GM12874 (cell line): ENCODE measurements around the gene CYB561D2.
A peak's percentile ranks its signal among the peaks of the same experiment; 100 is the strongest.

ENCODE experiments used
- TF ChIP-seq, protein P1 (sequence below): IDR thresholded peaks from 2 replicates; pipeline ENCODE4 v1.5.1; 2011; ENCODE audit warnings: low read depth, mild to moderate bottlenecking, control low read depth, low read length, moderate library complexity; ENCODE audit not compliant: insufficient read depth

CYB561D2 gene

DNA sequence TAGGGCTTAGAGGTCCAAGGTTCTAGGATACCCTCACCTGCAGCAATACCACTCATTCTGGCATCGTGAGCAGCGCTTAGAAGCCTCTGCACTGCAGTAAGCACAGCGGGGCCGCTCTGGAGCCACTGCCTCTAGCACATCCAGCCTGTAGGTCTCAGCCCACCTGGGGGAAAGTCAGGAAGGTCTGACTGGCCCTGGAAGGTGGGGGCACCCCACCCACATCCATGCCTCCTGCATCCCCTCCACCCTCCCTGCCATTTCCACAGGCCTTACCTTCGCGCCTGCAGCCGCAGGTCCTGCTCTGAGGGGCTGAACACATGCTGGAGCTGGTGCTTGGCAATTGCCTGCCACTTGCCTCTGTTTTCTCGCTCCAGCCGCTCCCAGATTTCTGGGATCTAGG lies 9.1 kb upstream of the CYB561D2 start:
- TF ChIP-seq, protein P1, sequence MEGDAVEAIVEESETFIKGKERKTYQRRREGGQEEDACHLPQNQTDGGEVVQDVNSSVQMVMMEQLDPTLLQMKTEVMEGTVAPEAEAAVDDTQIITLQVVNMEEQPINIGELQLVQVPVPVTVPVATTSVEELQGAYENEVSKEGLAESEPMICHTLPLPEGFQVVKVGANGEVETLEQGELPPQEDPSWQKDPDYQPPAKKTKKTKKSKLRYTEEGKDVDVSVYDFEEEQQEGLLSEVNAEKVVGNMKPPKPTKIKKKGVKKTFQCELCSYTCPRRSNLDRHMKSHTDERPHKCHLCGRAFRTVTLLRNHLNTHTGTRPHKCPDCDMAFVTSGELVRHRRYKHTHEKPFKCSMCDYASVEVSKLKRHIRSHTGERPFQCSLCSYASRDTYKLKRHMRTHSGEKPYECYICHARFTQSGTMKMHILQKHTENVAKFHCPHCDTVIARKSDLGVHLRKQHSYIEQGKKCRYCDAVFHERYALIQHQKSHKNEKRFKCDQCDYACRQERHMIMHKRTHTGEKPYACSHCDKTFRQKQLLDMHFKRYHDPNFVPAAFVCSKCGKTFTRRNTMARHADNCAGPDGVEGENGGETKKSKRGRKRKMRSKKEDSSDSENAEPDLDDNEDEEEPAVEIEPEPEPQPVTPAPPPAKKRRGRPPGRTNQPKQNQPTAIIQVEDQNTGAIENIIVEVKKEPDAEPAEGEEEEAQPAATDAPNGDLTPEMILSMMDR = no peak

DNA sequence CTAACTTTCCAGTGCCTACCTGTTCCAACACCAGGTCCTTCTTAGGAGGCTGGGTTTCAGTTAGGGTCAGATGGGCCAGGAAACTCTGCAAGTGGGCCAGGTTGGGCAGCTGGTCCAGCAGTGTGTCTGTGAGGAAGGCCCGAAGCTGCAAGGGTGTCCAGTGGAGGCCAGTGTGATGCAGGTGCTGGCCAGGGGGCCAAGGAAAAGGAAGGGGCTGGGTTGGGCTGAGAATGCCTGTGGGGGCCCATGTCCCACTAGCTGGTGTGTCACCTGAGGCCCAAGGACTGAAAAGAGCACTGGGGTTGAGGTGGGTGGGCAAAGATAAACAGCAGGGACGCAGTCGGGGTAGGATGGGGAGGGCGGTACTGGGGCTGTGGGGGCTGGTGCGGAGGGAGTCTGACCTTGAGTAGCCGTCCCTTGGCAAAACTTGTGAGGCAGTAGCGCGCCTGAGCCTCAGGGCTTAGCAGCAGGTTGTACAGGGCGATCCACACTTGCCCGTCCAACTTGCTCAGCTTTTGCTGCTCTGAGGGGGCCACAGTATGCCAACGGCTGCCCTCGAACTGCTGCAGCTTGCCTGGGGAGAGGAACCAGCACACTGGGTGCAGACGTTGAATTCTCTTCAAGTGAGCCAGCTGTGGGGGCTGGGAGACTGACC lies 8.5 kb upstream of the CYB561D2 start:
- TF ChIP-seq, protein P1 = no peak

DNA sequence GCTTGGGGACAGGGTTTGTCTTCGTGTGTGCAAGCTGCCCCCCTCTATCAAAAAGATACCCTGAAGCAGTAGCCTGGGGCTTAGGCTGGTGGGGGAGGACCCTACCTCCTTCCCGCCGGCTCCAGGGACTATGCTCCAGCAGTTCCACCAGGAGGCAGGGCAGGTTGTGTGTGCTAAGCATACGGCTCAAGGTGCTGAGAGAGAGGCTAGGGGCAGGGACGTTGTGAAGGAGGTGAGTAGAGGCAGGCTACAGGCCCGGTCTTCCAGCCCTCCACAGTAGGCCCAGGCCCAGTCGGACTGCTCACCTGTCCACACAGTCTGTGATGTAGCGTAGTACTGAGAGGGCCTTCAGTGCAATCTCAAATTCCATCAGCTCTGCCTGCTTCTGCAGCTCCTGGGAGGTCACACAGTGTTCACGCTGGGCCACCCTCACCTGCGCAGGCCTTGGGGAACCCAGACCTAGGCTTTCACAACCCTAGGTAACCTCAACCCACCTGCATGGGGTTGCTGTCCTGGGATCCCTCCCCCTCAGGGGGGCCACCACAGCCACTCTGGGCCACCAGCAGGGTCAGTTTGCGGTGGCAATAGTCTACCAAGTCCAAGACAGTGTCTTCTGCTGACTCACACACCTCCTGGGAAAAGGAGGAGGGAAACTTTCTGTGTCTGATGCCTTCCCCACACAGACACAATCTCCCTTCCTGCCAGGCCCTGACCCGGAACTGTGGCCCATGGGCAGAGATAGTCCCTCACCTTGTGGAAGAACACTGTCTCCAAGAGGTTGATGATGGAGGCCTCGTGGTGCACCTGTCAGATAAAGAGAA lies 7.6 kb upstream of the CYB561D2 start:
- TF ChIP-seq, protein P1 = no peak

DNA sequence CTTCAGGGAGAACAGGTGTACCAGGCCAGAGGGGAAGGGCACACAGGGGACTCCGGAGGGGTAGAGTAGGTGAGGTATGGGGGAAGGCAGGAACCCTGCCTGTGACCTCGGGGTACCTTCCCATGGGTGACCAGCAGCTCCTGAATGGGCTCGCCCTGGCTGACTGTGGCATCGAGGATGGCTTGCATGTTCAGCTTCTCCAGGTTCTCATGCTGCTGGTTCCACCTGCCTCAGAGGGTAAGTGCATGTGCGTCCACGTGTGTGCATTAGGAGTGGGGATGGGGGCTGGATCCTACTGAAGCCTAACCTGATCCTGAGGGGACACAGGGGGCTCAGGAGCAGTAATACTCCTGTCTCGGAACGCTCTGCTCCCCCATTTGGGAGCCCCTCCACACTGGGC lies 5.7 kb upstream of the CYB561D2 start:
- TF ChIP-seq, protein P1 = no peak

DNA sequence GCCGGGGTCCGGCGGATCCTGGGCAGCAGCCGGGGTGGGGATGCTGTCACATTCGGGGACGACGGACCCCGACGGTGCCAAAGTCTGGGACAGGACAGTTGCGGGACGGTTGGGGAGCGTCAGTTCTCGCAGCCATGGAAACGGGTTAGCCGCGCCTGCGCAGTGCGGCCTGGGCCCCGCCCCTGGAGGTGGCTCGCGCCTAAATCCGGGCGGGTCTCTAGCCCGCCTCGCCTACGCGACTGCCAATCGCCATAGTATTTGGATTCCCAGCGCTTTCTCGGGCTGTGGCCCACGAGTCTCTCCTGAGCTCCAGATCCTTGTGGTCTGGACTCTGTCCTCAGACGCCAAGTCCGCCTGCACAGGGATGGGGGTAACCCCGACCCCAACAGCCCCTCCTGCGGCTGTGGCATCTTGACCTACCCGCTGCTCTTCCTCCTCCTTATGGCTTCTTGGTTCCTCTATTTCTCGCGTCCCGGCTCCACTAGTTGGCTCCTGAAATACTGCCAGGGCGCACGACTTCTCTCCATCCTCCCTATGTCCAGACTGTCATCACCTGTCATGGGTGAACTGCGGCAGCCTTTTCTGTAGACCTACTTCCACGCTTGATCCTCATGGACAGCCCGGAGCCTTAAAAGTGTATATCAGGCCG lies 5.0 kb upstream of the CYB561D2 start, which contains the start of gene ZMYND10:
Gene ZMYND10 (minus strand): TSS at position 147 of the 649 bp plus-strand sequence. CDS start 153 bp downstream, outside the sequence.
- TF ChIP-seq, protein P1 = no peak

DNA sequence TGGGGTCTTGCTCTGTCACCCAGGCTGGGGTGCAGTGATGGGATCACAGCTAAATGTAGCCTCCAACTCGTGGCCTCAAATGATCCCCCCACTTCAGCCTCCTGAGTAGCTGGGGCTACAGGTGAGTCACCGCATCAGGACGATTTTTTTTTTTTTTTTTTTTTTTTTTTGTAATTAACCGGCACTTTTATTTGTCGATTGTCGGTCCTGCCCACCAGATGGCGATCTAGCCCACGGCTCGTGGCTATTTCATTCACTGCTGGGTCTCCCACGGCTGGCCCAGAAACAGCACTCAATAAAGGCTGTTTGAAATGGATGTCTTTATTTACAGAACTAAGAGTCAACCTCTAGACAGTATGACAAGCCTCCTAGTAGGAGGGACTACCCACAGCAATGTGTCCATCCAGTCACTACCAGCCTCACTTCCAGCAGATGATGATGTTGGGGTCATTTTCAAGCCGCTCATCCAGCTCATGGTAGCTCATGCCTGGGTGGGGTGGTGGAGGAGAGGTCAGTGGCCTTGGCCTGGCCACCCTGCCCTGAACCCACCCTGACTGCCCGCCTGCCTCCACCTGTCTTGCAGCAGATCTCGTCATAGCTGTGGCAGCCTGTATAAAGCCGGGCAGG lies 3.4 kb upstream of the CYB561D2 start:
- TF ChIP-seq, protein P1 = peak; percentile 60

DNA sequence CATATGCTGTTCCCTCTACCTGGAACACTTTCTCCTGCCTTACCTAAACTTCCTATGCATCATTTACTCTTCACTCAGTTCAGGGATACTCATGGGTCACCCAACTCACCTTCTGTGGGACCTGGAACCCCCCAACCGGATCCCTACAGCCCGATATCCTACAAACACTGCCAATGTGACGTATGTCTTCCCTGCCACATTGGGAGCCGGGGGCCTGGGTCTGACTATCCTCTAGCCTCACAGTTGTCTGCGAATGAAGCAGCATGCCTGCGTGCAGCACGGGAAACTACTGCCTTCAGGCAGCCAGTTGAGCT lies 492 bp upstream of the CYB561D2 start:
- TF ChIP-seq, protein P1 = no peak
